ENCODE data around the gene LONRF2.

GRCh38 chr2:100253786-100254185 lies 68.5 kb downstream of the LONRF2 start:
- TF ChIP-seq POLR2A (IDR thresholded peaks at IDR 0.05; ENCODE audit: low read depth, low read length) (no peak), POLR2AphosphoS5 (IDR thresholded peaks at IDR 0.05; ENCODE audit: low read depth, low read length) (no peak)

All from GM12892 (cell line).